NT2/D1 (cell line): Measurements from ENCODE around the gene PFDN4.

Experiments used
- SUZ12 ChIP-seq: IDR thresholded peaks from 2 replicates; pipeline ENCODE4 v1.6.1; 2011; ENCODE audit not compliant: insufficient read length, insufficient read depth; ENCODE audit errors: extremely low read depth
- YY1 ChIP-seq: IDR thresholded peaks from 2 replicates; pipeline ENCODE4 v1.6.1; 2011; ENCODE audit not compliant: insufficient read length, insufficient read depth
- ZNF274 ChIP-seq: IDR thresholded peaks from 2 replicates; pipeline ENCODE4 v1.6.1; 2011; ENCODE audit warnings: mild to moderate bottlenecking, low read depth, low read length

- TF ChIP-seq YY1 (no peak), ZNF274 (no peak), SUZ12 (no peak)
Observed at GRCh38 chr20:54217762-54218161, 9.9 kb downstream of the PFDN4 start.
